H9 (cell line): ENCODE data around the gene SCRN2. TPM values are rescaled to one million over a fixed set of nuclear protein-coding genes. Genes with fewer than 3 reads are reported as not detected.

ENCODE experiments used
- DNase-seq: peaks from one replicate; pipeline ENCODE4 v3.0.0-alpha.2; 2017
- H2AFZ ChIP-seq: one replicate; pipeline ENCODE4 v1.6.1; 2013; ENCODE audit warnings: mild to moderate bottlenecking, low read length, control low read depth, moderate library complexity
- H2AK5ac ChIP-seq: 2 replicates; pipeline ENCODE4 v1.6.1; 2013; ENCODE audit warnings: low read length, control low read depth, mixed read lengths; ENCODE audit not compliant: insufficient read length
- H2BK120ac ChIP-seq: one replicate; pipeline ENCODE4 v1.6.1; 2013; ENCODE audit warnings: low read depth, mild to moderate bottlenecking, low read length, control low read depth, inconsistent platforms; ENCODE audit not compliant: poor library complexity, severe bottlenecking
- H2BK12ac ChIP-seq: 2 replicates; pipeline ENCODE4 v1.6.1; 2013; ENCODE audit warnings: low read length, control low read depth, mixed read lengths, low read depth; ENCODE audit not compliant: insufficient read length
- H2BK15ac ChIP-seq: 2 replicates; pipeline ENCODE4 v1.6.1; 2013; ENCODE audit warnings: low read depth, low read length, control low read depth
- H2BK20ac ChIP-seq: one replicate; pipeline ENCODE4 v1.6.1; 2013; ENCODE audit warnings: low read depth, mild to moderate bottlenecking, low read length, control low read depth, inconsistent platforms; ENCODE audit not compliant: poor library complexity, severe bottlenecking
- H2BK5ac ChIP-seq: 2 replicates; pipeline ENCODE4 v1.6.1; 2013; ENCODE audit warnings: low read length, control low read depth, mixed read lengths; ENCODE audit not compliant: insufficient read length
- H3K14ac ChIP-seq: 2 replicates; pipeline ENCODE4 v1.6.1; 2013; ENCODE audit warnings: low read length, control low read depth; ENCODE audit not compliant: insufficient read depth
- H3K18ac ChIP-seq: 2 replicates; pipeline ENCODE4 v1.6.1; 2013; ENCODE audit warnings: low read depth, mild to moderate bottlenecking, mixed read lengths, low read length, control low read depth; ENCODE audit not compliant: insufficient read length
- H3K23ac ChIP-seq: 2 replicates; pipeline ENCODE4 v1.6.1; 2013; ENCODE audit warnings: low read length, control low read depth, mixed read lengths, low read depth; ENCODE audit not compliant: insufficient read length
- H3K23me2 ChIP-seq: 2 replicates; pipeline ENCODE4 v1.6.1; 2013; ENCODE audit warnings: low read depth, mild to moderate bottlenecking, mixed read lengths, low read length, control low read depth; ENCODE audit not compliant: insufficient read length, poor library complexity, severe bottlenecking
- H3K27ac ChIP-seq: 2 replicates; pipeline ENCODE4 v1.5.1; 2013; ENCODE audit warnings: low read length, control low read depth, mixed read lengths, low read depth; ENCODE audit not compliant: insufficient read length
- H3K27me3 ChIP-seq: 2 replicates; pipeline ENCODE4 v1.6.1; 2013; ENCODE audit warnings: low read length, control low read depth, inconsistent platforms; ENCODE audit not compliant: insufficient read depth
- H3K4ac ChIP-seq: 2 replicates; pipeline ENCODE4 v1.6.1; 2013; ENCODE audit warnings: low read depth, mild to moderate bottlenecking, control low read depth, inconsistent platforms, low read length, moderate library complexity
- H3K4me1 ChIP-seq: 2 replicates; pipeline ENCODE4 v1.6.1; 2013; ENCODE audit warnings: low read length, control low read depth, inconsistent platforms; ENCODE audit not compliant: insufficient read depth
- H3K4me2 ChIP-seq: 2 replicates; pipeline ENCODE4 v1.6.1; 2013; ENCODE audit warnings: low read length, control low read depth, mixed read lengths; ENCODE audit not compliant: insufficient read length, insufficient read depth
- H3K56ac ChIP-seq: 2 replicates; pipeline ENCODE4 v1.6.1; 2013; ENCODE audit warnings: low read depth, mild to moderate bottlenecking, mixed read lengths, low read length, control low read depth; ENCODE audit not compliant: insufficient read length
- H3K79me1 ChIP-seq: 2 replicates; pipeline ENCODE4 v1.6.1; 2013; ENCODE audit warnings: low read depth, mild to moderate bottlenecking, moderate library complexity, low read length, control low read depth, inconsistent platforms; ENCODE audit not compliant: insufficient read depth, poor library complexity, severe bottlenecking
- H3K79me2 ChIP-seq: 2 replicates; pipeline ENCODE4 v1.6.1; 2013; ENCODE audit warnings: low read length, control low read depth, inconsistent platforms; ENCODE audit not compliant: insufficient read depth
- H3K9ac ChIP-seq: 2 replicates; pipeline ENCODE4 v1.6.1; 2013; ENCODE audit warnings: low read length, control low read depth, mixed read lengths; ENCODE audit not compliant: insufficient read length; ENCODE audit errors: extremely low read depth
- H3K9me3 ChIP-seq: one replicate; pipeline ENCODE4 v1.6.1; 2013; ENCODE audit warnings: low read depth, low read length, inconsistent platforms; ENCODE audit not compliant: control insufficient read depth
- H3T11ph ChIP-seq: one replicate; pipeline ENCODE4 v1.6.1; 2013; ENCODE audit warnings: mild to moderate bottlenecking, low read length, control low read depth, inconsistent platforms
- H4K20me1 ChIP-seq: one replicate; pipeline ENCODE4 v1.6.1; 2013; ENCODE audit not compliant: control insufficient read depth, insufficient read length, insufficient read depth
- H4K5ac ChIP-seq: 2 replicates; pipeline ENCODE4 v1.6.1; 2013; ENCODE audit warnings: low read depth, mild to moderate bottlenecking, mixed read lengths, low read length, control low read depth; ENCODE audit not compliant: insufficient read length
- H4K8ac ChIP-seq: replicated peaks from 2 replicates; pipeline ENCODE4 v1.6.1; 2013; ENCODE audit warnings: low read length, control low read depth, mixed read lengths, low read depth; ENCODE audit not compliant: insufficient read length
- H4K91ac ChIP-seq: 2 replicates; pipeline ENCODE4 v1.6.1; 2013; ENCODE audit warnings: low read depth, mild to moderate bottlenecking, moderate library complexity, mixed read lengths, low read length, control low read depth; ENCODE audit not compliant: insufficient read length
- H3K27ac Mint-ChIP-seq, 3 experiments: 2 replicates in 2 of 3; 3 replicates in 1 of 3; pipeline ENCODE4 v1.8.0; 2020 to 2021; ENCODE audit warnings: mixed read lengths in 3 of 3, mild to moderate bottlenecking in 1 of 3, moderate library complexity in 1 of 3
- H3K27me3 Mint-ChIP-seq: 2 replicates; pipeline ENCODE4 v1.8.0; 2021; ENCODE audit warnings: low read depth, mild to moderate bottlenecking, moderate library complexity, mixed read lengths
- H3K36me3 Mint-ChIP-seq, 3 experiments: 2 replicates in 2 of 3; 3 replicates in 1 of 3; pipeline ENCODE4 v1.8.0; 2020 to 2021; ENCODE audit warnings: low read depth in 3 of 3, mixed read lengths in 3 of 3; ENCODE audit not compliant: insufficient read depth in 1 of 3
- H3K4me1 Mint-ChIP-seq, 2 experiments: 2 replicates each; pipeline ENCODE4 v1.8.0; 2020; ENCODE audit warnings: mixed read lengths in 2 of 2
- H3K4me3 Mint-ChIP-seq, 2 experiments: 2 replicates in 1 of 2; 3 replicates in 1 of 2; pipeline ENCODE4 v1.8.0; 2020 to 2021; ENCODE audit warnings: mild to moderate bottlenecking in 2 of 2, mixed read lengths in 2 of 2, moderate library complexity in 1 of 2
- H3K9me3 Mint-ChIP-seq, 2 experiments: 2 replicates in 1 of 2; 3 replicates in 1 of 2; pipeline ENCODE4 v1.8.0; 2020; ENCODE audit warnings: mild to moderate bottlenecking in 2 of 2, mixed read lengths in 2 of 2, moderate library complexity in 1 of 2
- WGBS: extraction: QIAGEN DNeasy Blood & Tissue Kit; methylation state at CpG from one replicate; pipeline ENCODE4 v1.1.7; 2013; ENCODE audit warnings: missing lambda C conversion rate, low lambda C conversion rate, mixed read lengths; ENCODE audit not compliant: insufficient read length; ENCODE audit errors: extremely low coverage; 5-methylcytosine and 5-hydroxymethylcytosine counted together
- total RNA-seq: library from RNA; stranded (reverse); gene quantifications from 2 replicates; pipeline ENCODE4 v1.2.1, GENCODE V29; 2021
- TF ChIP-seq, protein P1 (sequence below): fragments of 200-600 bp; sonication (generic); conservative IDR thresholded peaks from 3 replicates; pipeline ENCODE4 v1.8.0; 2021; ENCODE audit warnings: antibody characterized with exemption, mild to moderate bottlenecking

The SCRN2 gene
- total RNA-seq, 1 experiment from 2014 or later = 34.0 TPM

- H3K14ac ChIP-seq = peak within 1 kb of the TSS; percentile 75
- no peaks in the 10 kb centered on the region; a peak in 1 of 5 replicates for H3K9me3 Mint-ChIP-seq
Measured at GRCh38 chr17:47831003-47831933, 9.8 kb downstream of the SCRN2 start, which contains the start of the genes LRRC46 and MRPL10. Gene LRRC46 (plus strand): TSS chr17:47831670. CDS start chr17:47831990, 320 bp downstream. Gene MRPL10 (minus strand): TSS chr17:47831541. CDS start chr17:47831511, 30 bp downstream.

More at GRCh38 chr17:47831003-47831933, 9.8 kb downstream of the SCRN2 start, which contains the start of the genes LRRC46 and MRPL10:
- Histone ChIP-seq H2BK20ac (no peak within 1 kb of the TSS), H3T11ph (no peak within 1 kb of the TSS), H3K56ac (no peak within 1 kb of the TSS), H3K27ac (no peak within 1 kb of the TSS), H3K9ac (peak within 1 kb of the TSS; percentile 89), H4K91ac (no peak within 1 kb of the TSS), H3K4ac (no peak within 1 kb of the TSS), H3K23me2 (peaks cover 10% of the 10 kb centered on the region), H3K9me3 (no peaks in the 10 kb centered on the region), H2BK120ac (no peak within 1 kb of the TSS), H3K79me1 (peaks cover 3% of the 10 kb centered on the region), H3K79me2 (no peaks in the 10 kb centered on the region), H3K4me1 (no peaks in the 10 kb centered on the region), H2AK5ac (no peak within 1 kb of the TSS), H3K18ac (peak within 1 kb of the TSS; percentile 62), H2BK15ac (no peak within 1 kb of the TSS), H4K20me1 (no peaks in the 10 kb centered on the region), H4K5ac (no peak within 1 kb of the TSS), H4K8ac (no peak within 1 kb of the TSS), H2BK5ac (no peak within 1 kb of the TSS), H3K4me2 (peak within 1 kb of the TSS; percentile 81), H2AFZ (no peak within 1 kb of the TSS), H3K27me3 (no peaks in the 10 kb centered on the region), H3K23ac (no peak within 1 kb of the TSS), H2BK12ac (no peak within 1 kb of the TSS)
- H3K4me1 Mint-ChIP-seq = peaks cover 8 to 14% of the 10 kb centered on the region in 2 experiments
- peaks cover 14 to 33% (median 27%) of the 10 kb centered on the region in 3 experiments for H3K36me3 Mint-ChIP-seq
- no CpG with 5 or more reads among the region's 42 CpGs for WGBS
- peak; percentile 97 for DNase-seq
- peak within 1 kb of the TSS; percentile 86 to 95 for H3K4me3 Mint-ChIP-seq
- H3K27me3 Mint-ChIP-seq = peaks cover 2% of the 10 kb centered on the region; the same call in 1 of the 2 replicates
- peak within 1 kb of the TSS; percentile 68 to 90 (median 71) for H3K27ac Mint-ChIP-seq
- TF ChIP-seq, protein P1, sequence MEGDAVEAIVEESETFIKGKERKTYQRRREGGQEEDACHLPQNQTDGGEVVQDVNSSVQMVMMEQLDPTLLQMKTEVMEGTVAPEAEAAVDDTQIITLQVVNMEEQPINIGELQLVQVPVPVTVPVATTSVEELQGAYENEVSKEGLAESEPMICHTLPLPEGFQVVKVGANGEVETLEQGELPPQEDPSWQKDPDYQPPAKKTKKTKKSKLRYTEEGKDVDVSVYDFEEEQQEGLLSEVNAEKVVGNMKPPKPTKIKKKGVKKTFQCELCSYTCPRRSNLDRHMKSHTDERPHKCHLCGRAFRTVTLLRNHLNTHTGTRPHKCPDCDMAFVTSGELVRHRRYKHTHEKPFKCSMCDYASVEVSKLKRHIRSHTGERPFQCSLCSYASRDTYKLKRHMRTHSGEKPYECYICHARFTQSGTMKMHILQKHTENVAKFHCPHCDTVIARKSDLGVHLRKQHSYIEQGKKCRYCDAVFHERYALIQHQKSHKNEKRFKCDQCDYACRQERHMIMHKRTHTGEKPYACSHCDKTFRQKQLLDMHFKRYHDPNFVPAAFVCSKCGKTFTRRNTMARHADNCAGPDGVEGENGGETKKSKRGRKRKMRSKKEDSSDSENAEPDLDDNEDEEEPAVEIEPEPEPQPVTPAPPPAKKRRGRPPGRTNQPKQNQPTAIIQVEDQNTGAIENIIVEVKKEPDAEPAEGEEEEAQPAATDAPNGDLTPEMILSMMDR = peak; percentile 45; the same call in 2 of the 3 replicates
